Prostate gland (tissue), 2 donors: ENCODE data around the gene RLN3.
A peak's percentile ranks its signal among the peaks of the same experiment; 100 is the strongest.

ENCODE experiments used
- CTCF ChIP-seq, 4 experiments: fragments of 200-600 bp in 2 of 4; fragments of 450-650 bp in 2 of 4; sonication (generic) in 2 of 4; IDR thresholded peaks; 1 replicate in 3 of 4; 2 replicates in 1 of 4; pipeline ENCODE4 v1.5.1; 2016 to 2019; ENCODE audit warnings: antibody characterized with exemption in 4 of 4, mild to moderate bottlenecking in 2 of 4, moderate library complexity in 2 of 4
- POLR2A ChIP-seq: fragments of 450-650 bp; IDR thresholded peaks from one replicate; pipeline ENCODE4 v1.6.1; 2016; ENCODE audit warnings: antibody characterized with exemption, mild to moderate bottlenecking
- POLR2AphosphoS5 ChIP-seq: sonication (generic); formaldehyde crosslinking; IDR thresholded peaks from one replicate; pipeline ENCODE4 v1.6.1; 2017; ENCODE audit warnings: antibody characterized with exemption

GRCh38 chr19:14073261-14073924 is 45.4 kb downstream of the RLN3 start:
- TF ChIP-seq POLR2AphosphoS5, result no peak
- peak; percentile 13 to 93 (median 63) for TF ChIP-seq CTCF (IDR thresholded peaks at IDR 0.05)
- TF ChIP-seq POLR2A, result peak; percentile 57
